Measurements from ENCODE around the gene ADGRB3. TPM values are rescaled to one million over a fixed set of nuclear protein-coding genes. Genes with fewer than 3 reads are reported as not detected.
"Not testable (repeated sequence)": the region's sequence is repeated elsewhere in the genome, so short reads cannot be mapped to it uniquely, and the experiment has no call there.

ADGRB3 gene
- total RNA-seq, 3 donors from 2014 or later, result 0.43 to 7.8 (median 0.72) TPM

DNA sequence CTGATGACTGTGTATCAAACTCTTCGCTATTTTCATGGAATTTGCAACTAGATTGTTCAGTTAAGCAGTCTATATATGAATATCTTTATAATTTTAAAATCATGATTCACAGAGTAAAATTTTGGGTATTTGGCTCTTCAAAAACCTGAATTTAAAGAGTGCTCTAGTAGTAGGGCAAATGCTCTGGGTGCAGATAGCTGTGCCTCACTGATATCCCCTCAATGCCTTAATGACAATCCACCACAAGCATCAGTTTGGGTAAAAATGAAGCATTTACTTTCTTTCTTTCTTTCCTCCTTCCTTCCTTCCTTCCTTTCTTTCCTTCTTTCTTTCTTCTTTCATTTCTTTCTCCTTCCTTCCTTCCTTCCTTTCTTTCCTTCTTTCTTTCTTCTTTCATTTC is 239.7 kb downstream of the ADGRB3 start:
- Histone ChIP-seq H3K36me3 (ENCODE audit: low read depth) (no peaks in the 10 kb centered on the region), H3K4me3 (no peak overlapping the region), H3K9me3 (no peaks in the 10 kb centered on the region), H3K4me1 (ENCODE audit: low read depth) (no peaks in the 10 kb centered on the region)
- DNase-seq, result no peak
- TF ChIP-seq, protein P1, sequence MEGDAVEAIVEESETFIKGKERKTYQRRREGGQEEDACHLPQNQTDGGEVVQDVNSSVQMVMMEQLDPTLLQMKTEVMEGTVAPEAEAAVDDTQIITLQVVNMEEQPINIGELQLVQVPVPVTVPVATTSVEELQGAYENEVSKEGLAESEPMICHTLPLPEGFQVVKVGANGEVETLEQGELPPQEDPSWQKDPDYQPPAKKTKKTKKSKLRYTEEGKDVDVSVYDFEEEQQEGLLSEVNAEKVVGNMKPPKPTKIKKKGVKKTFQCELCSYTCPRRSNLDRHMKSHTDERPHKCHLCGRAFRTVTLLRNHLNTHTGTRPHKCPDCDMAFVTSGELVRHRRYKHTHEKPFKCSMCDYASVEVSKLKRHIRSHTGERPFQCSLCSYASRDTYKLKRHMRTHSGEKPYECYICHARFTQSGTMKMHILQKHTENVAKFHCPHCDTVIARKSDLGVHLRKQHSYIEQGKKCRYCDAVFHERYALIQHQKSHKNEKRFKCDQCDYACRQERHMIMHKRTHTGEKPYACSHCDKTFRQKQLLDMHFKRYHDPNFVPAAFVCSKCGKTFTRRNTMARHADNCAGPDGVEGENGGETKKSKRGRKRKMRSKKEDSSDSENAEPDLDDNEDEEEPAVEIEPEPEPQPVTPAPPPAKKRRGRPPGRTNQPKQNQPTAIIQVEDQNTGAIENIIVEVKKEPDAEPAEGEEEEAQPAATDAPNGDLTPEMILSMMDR (IDR thresholded peaks at IDR 0.05), result no peak
- ATAC-seq, result no peak
- intact Hi-C loops (cut with DNase I, micrococcal nuclease), result loop anchor here in 1 of 2 donors (10.0 kb wide), 1 partner anchor 80 kb away; no protein-coding TSS in a partner anchor

DNA sequence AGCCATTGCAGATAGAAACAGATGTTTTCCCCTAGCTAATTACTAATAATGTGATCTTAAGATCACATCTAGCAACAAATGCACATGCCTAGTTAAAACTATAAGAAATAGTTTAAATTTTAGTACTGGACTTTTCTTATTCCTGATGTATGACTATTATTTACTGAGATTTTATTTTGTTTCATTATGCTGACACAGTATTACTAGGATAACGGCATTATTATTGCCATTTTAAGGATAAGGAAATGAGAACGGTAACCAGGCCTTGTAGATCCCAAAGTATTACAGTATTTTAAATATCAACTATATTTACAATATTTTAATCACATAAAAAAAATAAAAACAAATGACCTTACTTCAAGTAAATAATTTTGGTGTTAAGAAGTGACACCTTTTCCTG is 240.3 kb downstream of the ADGRB3 start:
- H3K4me1 ChIP-seq (ENCODE audit: low read depth), result no peaks in the 10 kb centered on the region
- intact Hi-C loops (cut with DNase I, micrococcal nuclease), result loop anchor here in 1 of 2 donors (10.0 kb wide), 1 partner anchor 79 kb away; no protein-coding TSS in a partner anchor
- no peak for ATAC-seq

DNA sequence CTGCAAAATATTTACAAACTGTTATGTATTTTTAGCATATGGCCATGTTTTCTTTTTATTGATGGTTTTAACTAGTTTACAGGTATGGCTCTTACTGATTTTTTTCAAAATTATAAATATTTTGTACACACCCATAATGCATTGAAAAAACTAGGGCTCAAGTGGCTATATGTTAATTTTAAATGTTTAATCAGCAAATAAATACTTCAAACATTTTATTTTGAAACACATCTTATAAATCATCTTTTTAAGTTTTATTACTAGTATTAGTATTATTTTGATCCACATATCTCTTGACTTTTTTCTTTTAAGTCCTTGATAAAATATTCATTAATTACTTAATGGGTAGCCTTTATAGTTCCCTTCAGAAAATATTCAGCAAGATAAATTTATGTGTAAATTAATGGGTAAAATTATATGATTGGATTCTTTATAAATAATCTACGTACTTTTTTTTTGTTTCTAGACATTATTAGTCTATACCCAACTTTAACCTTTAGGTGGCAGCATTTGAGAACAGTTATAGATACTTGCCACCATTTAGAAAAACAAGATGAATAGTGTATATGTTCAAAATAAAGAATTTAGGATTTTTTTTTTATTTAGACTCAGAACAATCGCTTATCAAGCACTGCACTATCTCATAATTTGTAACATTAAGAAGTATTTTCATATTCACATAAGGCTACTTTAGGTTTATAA is 241.9 kb downstream of the ADGRB3 start:
- no peak for ATAC-seq
- H3K36me3 ChIP-seq (ENCODE audit: low read depth), result no peaks in the 10 kb centered on the region
- no peak for DNase-seq
- H3K4me1 ChIP-seq (ENCODE audit: low read depth), result no peaks in the 10 kb centered on the region
- no peak overlapping the region for H3K4me3 ChIP-seq
- no peaks in the 10 kb centered on the region for H3K9me3 ChIP-seq
- TF ChIP-seq, protein P1 (IDR thresholded peaks at IDR 0.05), result no peak
- intact Hi-C loops (cut with DNase I, micrococcal nuclease), result loop anchor here in 1 of 2 donors (10.0 kb wide), 1 partner anchor 78 kb away; no protein-coding TSS in a partner anchor

More for the DNA sequence above, 240.3 kb downstream of the ADGRB3 start:
- TF ChIP-seq, protein P1 (IDR thresholded peaks at IDR 0.05), result no peak
- Histone ChIP-seq H3K4me3 (no peak overlapping the region), H3K9me3 (no peaks in the 10 kb centered on the region), H3K36me3 (ENCODE audit: low read depth) (no peaks in the 10 kb centered on the region)
- no peak for DNase-seq

DNA sequence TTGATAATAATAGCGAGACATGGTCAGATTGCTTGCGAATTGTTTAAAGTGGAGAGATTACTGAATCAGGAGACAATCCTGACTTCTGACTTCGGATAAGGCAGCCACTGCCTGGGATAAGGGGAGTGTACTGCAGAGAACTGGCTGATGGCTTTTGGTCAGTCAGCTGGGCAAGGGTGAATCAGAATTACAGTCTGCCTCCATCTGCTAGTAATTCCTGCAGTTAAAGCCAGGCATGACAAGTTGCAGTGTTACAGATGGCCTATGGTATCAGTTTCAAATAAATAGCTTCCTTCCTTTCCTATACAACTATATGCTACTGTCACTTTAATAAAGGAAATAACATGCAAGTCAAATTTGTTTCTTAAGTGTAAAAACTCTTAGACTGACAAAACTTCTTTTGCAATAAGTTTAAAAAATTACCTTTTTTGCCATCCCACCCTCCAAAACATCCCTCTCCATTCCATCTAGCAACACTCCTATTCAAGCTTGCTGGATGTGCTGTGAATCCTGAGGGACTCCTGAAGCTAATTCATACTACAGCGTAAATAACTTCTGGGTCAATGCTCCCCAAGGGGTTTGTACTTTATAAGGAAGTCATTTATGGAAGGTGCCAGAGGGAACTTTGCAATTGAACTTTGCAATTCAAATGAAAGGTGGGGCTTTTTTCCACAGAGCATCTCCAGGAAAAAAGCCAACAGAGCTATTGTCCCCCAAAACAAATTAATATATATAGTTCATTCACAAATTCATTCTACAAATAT is 245.2 kb downstream of the ADGRB3 start:
- no peak for ATAC-seq
- Histone ChIP-seq H3K4me3 (no peak overlapping the region), H3K9me3 (no peaks in the 10 kb centered on the region), H3K4me1 (ENCODE audit: low read depth) (no peaks in the 10 kb centered on the region), H3K36me3 (ENCODE audit: low read depth) (no peaks in the 10 kb centered on the region)
- TF ChIP-seq, protein P1 (IDR thresholded peaks at IDR 0.05), result no peak
- intact Hi-C loops (cut with DNase I, micrococcal nuclease), result no loop called here
- no peak for DNase-seq

DNA sequence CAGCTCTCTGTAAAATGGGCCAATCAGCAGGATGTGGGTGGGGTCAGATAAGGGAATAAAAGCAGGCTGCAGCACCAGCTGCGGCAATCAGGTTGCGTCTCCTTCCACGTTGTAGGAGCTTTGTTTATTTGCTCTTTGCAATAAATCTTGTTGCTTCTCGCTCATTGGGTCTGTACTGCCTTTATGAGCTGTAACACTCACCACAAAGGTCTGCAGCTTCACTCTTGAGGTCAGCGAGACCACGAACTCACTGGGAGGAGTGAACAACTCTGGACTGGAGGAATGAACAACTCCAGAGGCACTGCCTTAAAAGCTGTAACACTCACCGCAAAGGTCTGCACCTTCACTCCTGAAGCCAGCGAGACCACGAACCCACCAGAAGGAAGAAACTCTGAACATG is 248.2 kb downstream of the ADGRB3 start:
- H3K4me1 ChIP-seq (ENCODE audit: low read depth); H3K9me3 ChIP-seq; H3K36me3 ChIP-seq (ENCODE audit: low read depth); DNase-seq; H3K4me3 ChIP-seq; ATAC-seq; intact Hi-C loops (cut with DNase I, micrococcal nuclease): not testable (repeated sequence)

DNA sequence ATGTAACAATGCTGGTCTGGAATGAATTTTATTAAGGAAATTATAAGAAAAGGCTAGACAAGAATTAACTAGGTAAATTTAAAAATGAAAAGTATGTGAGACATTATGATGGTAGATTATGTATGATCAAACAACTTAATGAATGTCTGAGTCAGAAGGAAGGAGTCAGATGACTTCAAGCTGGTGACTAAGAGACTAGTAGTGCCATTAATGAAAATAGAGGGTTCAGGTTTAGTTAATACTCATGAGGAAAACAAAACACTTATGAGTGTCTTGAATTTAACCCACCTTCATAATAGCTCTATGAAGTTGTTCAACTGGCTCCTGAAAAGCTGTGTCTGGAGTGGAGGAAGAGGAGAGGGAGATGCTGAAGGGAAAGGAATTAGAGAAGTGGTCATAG is 256.3 kb downstream of the ADGRB3 start:
- intact Hi-C loops (cut with DNase I, micrococcal nuclease), result no loop called here
- TF ChIP-seq, protein P1 (IDR thresholded peaks at IDR 0.05), result no peak
- no peak for DNase-seq
- Histone ChIP-seq H3K4me3 (no peak overlapping the region), H3K4me1 (ENCODE audit: low read depth) (no peaks in the 10 kb centered on the region), H3K9me3 (no peaks in the 10 kb centered on the region), H3K36me3 (ENCODE audit: low read depth) (no peaks in the 10 kb centered on the region)
- ATAC-seq, result no peak

Measured in mucosa of descending colon (tissue), 3 donors.